HG03159 (cell line): ENCODE measurements around the gene ZC3HAV1.
"Not testable (repeated sequence)": the region's sequence is repeated elsewhere in the genome, so short reads cannot be mapped to it uniquely, and the experiment has no call there.

Source experiments
- ATAC-seq: cut with Tn5 transposase; IDR thresholded peaks from one replicate; pipeline ENCODE4 v1.9.1; 2021; ENCODE audit warnings: mild to moderate bottlenecking, moderate library complexity; ENCODE audit not compliant: unreplicated experiment

ZC3HAV1 gene

GRCh38 chr7:139029353-139029752 lies 80.2 kb downstream of the ZC3HAV1 start:
- ATAC-seq: no peak

DNA sequence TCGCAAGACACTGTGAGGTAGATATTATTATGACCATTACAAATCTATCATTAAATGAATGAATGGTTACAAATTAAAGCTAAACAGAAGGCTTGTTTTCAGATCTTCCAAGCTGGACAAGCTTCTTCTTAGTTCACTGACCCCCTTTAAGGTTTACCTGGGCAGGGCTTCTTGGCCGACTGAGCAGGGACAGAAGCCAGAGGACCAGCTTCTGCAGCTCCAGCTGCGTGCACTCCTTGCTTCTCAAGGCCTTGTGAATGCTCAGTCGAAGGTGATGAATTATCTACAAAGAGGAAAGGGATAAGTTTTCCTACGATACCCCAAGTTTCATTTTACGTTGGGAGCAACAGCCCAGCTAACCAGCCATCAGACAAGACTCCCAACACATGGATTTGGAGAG lies 83.0 kb downstream of the ZC3HAV1 start:
- no peak for ATAC-seq

GRCh38 chr7:139025861-139026260 lies 83.7 kb downstream of the ZC3HAV1 start:
- ATAC-seq: not testable (repeated sequence)

GRCh38 chr7:139023076-139023475 lies 86.4 kb downstream of the ZC3HAV1 start:
- ATAC-seq: no peak

GRCh38 chr7:139022286-139022685 lies 87.2 kb downstream of the ZC3HAV1 start:
- no peak for ATAC-seq

- no peak for ATAC-seq
Observed at GRCh38 chr7:139018910-139019309, 90.6 kb downstream of the ZC3HAV1 start.

GRCh38 chr7:139016931-139017511 lies 92.5 kb downstream of the ZC3HAV1 start:
- peak; percentile 97 for ATAC-seq

- ATAC-seq: no peak
Observed at GRCh38 chr7:139011373-139011772, 98.1 kb downstream of the ZC3HAV1 start.

- ATAC-seq: no peak
Observed at GRCh38 chr7:139004321-139005090, 105.0 kb downstream of the ZC3HAV1 start.

DNA sequence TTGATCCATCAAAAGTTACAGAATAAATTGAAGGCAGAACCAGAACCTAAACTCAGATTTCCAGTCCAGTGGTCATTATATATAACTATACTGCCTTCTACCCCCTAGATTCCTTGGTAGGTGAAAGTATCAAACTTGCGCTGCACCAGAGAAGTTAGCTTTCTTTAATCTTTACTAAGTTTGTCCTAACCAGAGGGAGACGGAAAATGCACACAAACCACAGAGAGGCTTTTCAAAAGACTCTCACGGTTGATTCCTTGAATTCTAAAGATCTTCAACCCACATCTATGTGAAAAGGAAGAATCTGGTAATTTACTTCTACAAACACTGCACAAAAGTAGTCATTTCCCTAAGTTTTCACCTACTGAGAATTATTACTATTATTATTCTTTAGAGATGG lies 110.1 kb downstream of the ZC3HAV1 start:
- ATAC-seq: no peak
